B cell (primary cell): ENCODE results near the gene WFS1.

ENCODE experiments used
- CTCF ChIP-seq: fragments of 200-600 bp; IDR thresholded peaks from one replicate; pipeline ENCODE4 v1.8.0; 2022; ENCODE audit warnings: antibody characterized with exemption, mild to moderate bottlenecking
- EZH2 ChIP-seq: IDR thresholded peaks from 2 replicates; pipeline ENCODE4 v1.6.1; 2012; ENCODE audit warnings: borderline replicate concordance, low read depth, mild to moderate bottlenecking, moderate library complexity, low read length; ENCODE audit not compliant: insufficient read depth, poor library complexity, severe bottlenecking

GRCh38 chr4:6265546-6265945 lies 4.1 kb upstream of the WFS1 start:
- no peak for TF ChIP-seq CTCF
- no peak for TF ChIP-seq EZH2
